H1 (cell line): ENCODE measurements around the gene PF4V1. TPM values are rescaled to one million over a fixed set of nuclear protein-coding genes. Genes with fewer than 3 reads are reported as not detected.

Experiments
- CTCF ChIA-PET: fragments of 300-600 bp; sonication (Branson Sonifier 250); formaldehyde crosslinking; loops from one replicate; lab custom pipeline; 2021; ENCODE audit not compliant: partially characterized antibody; lab: Charles Lee
- POLR2A ChIA-PET: fragments of 300-600 bp; sonication (Branson Sonifier 250); formaldehyde crosslinking; loops from one replicate; lab custom pipeline; 2021; ENCODE audit warnings: inconsistent platforms; ENCODE audit not compliant: partially characterized antibody; lab: Charles Lee
- DNase-seq, 2 experiments: peaks; one replicate each; pipeline versions ENCODE4 v3.0.0 to v3.0.0-alpha.2; 2010 to 2022; ENCODE audit warnings: low spot score in 2 of 2, low read depth in 1 of 2, mixed read lengths in 1 of 2
- FAIRE-seq: peaks from 2 replicates; lab custom pipeline; 2011; peaks lifted over from hg19 to GRCh38; lab: Jason Lieb, UNC
- H2AFZ ChIP-seq: 2 replicates; pipeline ENCODE4 v1.8.1; 2012; ENCODE audit warnings: low read length, inconsistent platforms
- H2AK5ac ChIP-seq: 2 replicates; pipeline ENCODE4 v1.6.1; 2013; ENCODE audit warnings: low read depth, low read length
- H2BK120ac ChIP-seq: replicated peaks from 2 replicates; pipeline ENCODE3; 2013; ENCODE audit warnings: low read depth, low read length, inconsistent platforms
- H2BK12ac ChIP-seq: 2 replicates; pipeline ENCODE4 v1.6.1; 2013; ENCODE audit warnings: low read depth, low read length
- H2BK15ac ChIP-seq: 2 replicates; pipeline ENCODE4 v1.6.1; 2013; ENCODE audit warnings: low read length
- H2BK20ac ChIP-seq: 2 replicates; pipeline ENCODE4 v1.6.1; 2013; ENCODE audit warnings: low read length
- H2BK5ac ChIP-seq: 2 replicates; pipeline ENCODE4 v1.6.1; 2013; ENCODE audit warnings: low read depth, low read length
- H3K14ac ChIP-seq: 2 replicates; pipeline ENCODE4 v1.6.1; 2013; ENCODE audit warnings: inconsistent platforms; ENCODE audit not compliant: insufficient read length
- H3K18ac ChIP-seq: 2 replicates; pipeline ENCODE4 v1.6.1; 2013; ENCODE audit warnings: low read length; ENCODE audit errors: extremely low read depth
- H3K23ac ChIP-seq: 2 replicates; pipeline ENCODE4 v1.6.1; 2013; ENCODE audit warnings: inconsistent platforms; ENCODE audit not compliant: insufficient read length
- H3K23me2 ChIP-seq: 2 replicates; pipeline ENCODE4 v1.6.1; 2013; ENCODE audit warnings: low read depth, low read length
- H3K27ac ChIP-seq: 2 replicates; pipeline ENCODE4 v1.6.1; 2011; ENCODE audit warnings: low read depth, low read length, inconsistent platforms
- H3K27me3 ChIP-seq, 4 experiments: replicated peaks in 1 of 4; 1 replicate in 1 of 4; 2 replicates in 3 of 4; pipeline versions ENCODE4 v1.6.1 to v1.8.1; 2011 to 2013; ENCODE audit warnings: low read length in 3 of 4, mild to moderate bottlenecking in 3 of 4, inconsistent platforms in 2 of 4, mixed read lengths in 2 of 4, moderate library complexity in 1 of 4; ENCODE audit not compliant: control insufficient read depth in 3 of 4, insufficient read depth in 3 of 4; ENCODE audit errors: extremely low read depth in 1 of 4
- H3K36me3 ChIP-seq, 4 experiments: 2 replicates each; pipeline versions ENCODE4 v1.6.1 to v1.8.1; 2011 to 2013; ENCODE audit warnings: mild to moderate bottlenecking in 4 of 4, low read length in 3 of 4, moderate library complexity in 2 of 4, control low read depth in 1 of 4, inconsistent platforms in 1 of 4; ENCODE audit not compliant: insufficient read depth in 4 of 4, control insufficient read depth in 2 of 4
- H3K4ac ChIP-seq: replicated peaks from 2 replicates; pipeline ENCODE3; 2013; ENCODE audit warnings: low read length, low read depth, mixed read lengths, inconsistent platforms; ENCODE audit not compliant: insufficient read length
- H3K4me1 ChIP-seq, 4 experiments: replicated peaks in 1 of 4; 1 replicate in 1 of 4; 2 replicates in 3 of 4; pipeline versions ENCODE4 v1.6.1 to v1.8.1; 2011 to 2013; ENCODE audit warnings: low read length in 3 of 4, inconsistent platforms in 2 of 4, mixed read lengths in 1 of 4; ENCODE audit not compliant: insufficient read depth in 4 of 4, control insufficient read depth in 3 of 4
- H3K4me2 ChIP-seq, 2 experiments: 2 replicates each; pipeline versions ENCODE4 v1.6.1 to v1.8.1; 2011 to 2013; ENCODE audit warnings: low read depth in 2 of 2, low read length in 2 of 2, control low read depth in 1 of 2, inconsistent platforms in 1 of 2, mild to moderate bottlenecking in 1 of 2; ENCODE audit not compliant: insufficient read depth in 1 of 2
- H3K4me3 ChIP-seq, 4 experiments: fragments of 200-600, 300-600 bp in 1 of 4; sonication (generic), shearing (Covaris generic), sonication (Bioruptor Twin) in 1 of 4; 2 replicates each; pipeline versions ENCODE4 v1.5.1 to v1.8.1; 2011 to 2016; ENCODE audit warnings: low read length in 4 of 4, low read depth in 3 of 4, control low read depth in 2 of 4, inconsistent platforms in 2 of 4, mild to moderate bottlenecking in 2 of 4, mixed read lengths in 1 of 4, moderate library complexity in 1 of 4; ENCODE audit not compliant: insufficient read depth in 2 of 4; ENCODE audit errors: extremely low read depth in 1 of 4
- H3K56ac ChIP-seq: replicated peaks from 2 replicates; pipeline ENCODE3; 2013; ENCODE audit warnings: low read depth, mild to moderate bottlenecking, mixed read lengths, low read length, inconsistent platforms; ENCODE audit not compliant: insufficient read length
- H3K79me1 ChIP-seq: 2 replicates; pipeline ENCODE4 v1.6.1; 2013; ENCODE audit warnings: low read depth, low read length, control low read depth
- H3K79me2 ChIP-seq, 2 experiments: 2 replicates each; pipeline versions ENCODE4 v1.6.1 to v1.8.1; 2012 to 2013; ENCODE audit warnings: low read length in 2 of 2, mild to moderate bottlenecking in 2 of 2, inconsistent platforms in 1 of 2; ENCODE audit not compliant: insufficient read depth in 2 of 2, control insufficient read depth in 1 of 2
- H3K9ac ChIP-seq, 4 experiments: replicated peaks in 1 of 4; 1 replicate in 1 of 4; 2 replicates in 3 of 4; pipeline versions ENCODE4 v1.6.1 to v1.8.1; 2011 to 2013; ENCODE audit warnings: low read depth in 3 of 4, low read length in 3 of 4, control low read depth in 2 of 4, mild to moderate bottlenecking in 2 of 4, moderate library complexity in 2 of 4, inconsistent platforms in 1 of 4; ENCODE audit errors: extremely low read depth in 1 of 4
- H3K9me3 ChIP-seq, 2 experiments: 2 replicates each; pipeline versions ENCODE4 v1.6.1 to v1.8.1; 2012 to 2013; ENCODE audit warnings: mild to moderate bottlenecking in 2 of 2, moderate library complexity in 2 of 2, control low read depth in 1 of 2, inconsistent platforms in 1 of 2, low read depth in 1 of 2, low read length in 1 of 2, mixed read lengths in 1 of 2; ENCODE audit not compliant: insufficient read depth in 2 of 2
- H4K20me1 ChIP-seq, 2 experiments: replicated peaks in 1 of 2; 2 replicates each; pipeline versions ENCODE3 to v1.8.1; 2011 to 2013; ENCODE audit warnings: inconsistent platforms in 2 of 2, low read length in 2 of 2, mild to moderate bottlenecking in 1 of 2; ENCODE audit not compliant: insufficient read depth in 2 of 2, control insufficient read depth in 1 of 2
- H4K5ac ChIP-seq: 2 replicates; pipeline ENCODE4 v1.6.1; 2013; ENCODE audit warnings: low read length, low read depth, mixed read lengths, inconsistent platforms; ENCODE audit not compliant: insufficient read length
- H4K8ac ChIP-seq: 2 replicates; pipeline ENCODE4 v1.8.0; 2013; ENCODE audit warnings: mild to moderate bottlenecking, moderate library complexity, low read length, inconsistent platforms; ENCODE audit not compliant: insufficient read depth; ENCODE audit errors: extremely low read depth
- H4K91ac ChIP-seq: replicated peaks from 2 replicates; pipeline ENCODE3; 2013; ENCODE audit warnings: low read length, mixed read lengths, inconsistent platforms; ENCODE audit not compliant: insufficient read length
- FOSL1 ChIP-seq: IDR thresholded peaks from 2 replicates; pipeline ENCODE4 v1.6.1; 2011; ENCODE audit warnings: mild to moderate bottlenecking, low read depth, low read length, moderate library complexity; ENCODE audit not compliant: insufficient read depth
- GABPA ChIP-seq: IDR thresholded peaks from 2 replicates; pipeline ENCODE4 v1.6.1; 2011; ENCODE audit warnings: mild to moderate bottlenecking, low read length, moderate library complexity, borderline replicate concordance; ENCODE audit not compliant: insufficient read depth
- RAD21 ChIP-seq, 2 experiments: IDR thresholded peaks in 1 of 2; conservative IDR thresholded peaks in 1 of 2; 2 replicates each; pipeline ENCODE4 v1.6.1; 2011; ENCODE audit warnings: low read depth in 2 of 2, low read length in 2 of 2, improper control_type of control experiment in 1 of 2, inconsistent platforms in 1 of 2, mild to moderate bottlenecking in 1 of 2, moderate library complexity in 1 of 2
- SP1 ChIP-seq: IDR thresholded peaks from 2 replicates; pipeline ENCODE4 v1.6.1; 2011; ENCODE audit warnings: low read depth, low read length
- WGBS, 2 experiments: shearing (Covaris generic) in 1 of 2; methylation state at CpG; one replicate each; pipeline versions ENCODE4 v1.1.6 to v1.1.7; 2013 to 2015; ENCODE audit warnings: low lambda C conversion rate in 2 of 2, mixed read lengths in 2 of 2, inconsistent platforms in 1 of 2, low coverage in 1 of 2, missing lambda C conversion rate in 1 of 2; ENCODE audit not compliant: insufficient replicate concordance in 2 of 2, insufficient coverage in 1 of 2, insufficient read length in 1 of 2; ENCODE audit errors: extremely low coverage in 1 of 2, missing lambda C conversion rate in 1 of 2; 5-methylcytosine and 5-hydroxymethylcytosine counted together
- long read RNA-seq, 2 experiments: library from RNA in 1 of 2; library from capped mRNA in 1 of 2; stranded (forward); transcript quantifications; one replicate each; pipeline ENCODE4 v2.0.0, GENCODE V29; 2021; ENCODE audit warnings: inconsistent platforms in 1 of 2
- polyA minus RNA-seq, 3 experiments: library from RNA; depleted of rRNA, polyadenylated mRNA; stranded (reverse); fragments of >200 nt; gene quantifications; 1 replicate in 2 of 3; 2 replicates in 1 of 3; pipeline ENCODE4 v1.2.3, GENCODE V29; 2011
- polyA plus RNA-seq, 7 experiments: library from polyadenylated mRNA; depleted of rRNA in 3 of 7; stranded (reverse) in 5 of 7; unstranded in 2 of 7; fragments of >200 nt in 5 of 7; fragments of 200-250 nt in 2 of 7; gene quantifications; 1 replicate in 5 of 7; 2 replicates in 1 of 7; 4 replicates in 1 of 7; pipeline versions ENCODE4 v1.2.1 to v1.2.3, GENCODE V29; 2011 to 2013; ENCODE audit warnings: missing spikeins in 2 of 7, mixed read lengths in 2 of 7
- total RNA-seq: library from RNA; stranded (reverse); fragmentation: NEBNext Ultra II Directional; extraction: Animal tissue kit (Norgen Biotek cat#: 25700); gene quantifications from 2 replicates; pipeline ENCODE4 v1.2.1, GENCODE V29; 2021
- TF ChIP-seq, protein P1 (sequence below), 3 experiments: IDR thresholded peaks; 1 replicate in 2 of 3; 2 replicates in 1 of 3; pipeline versions ENCODE4 v1.5.1 to v1.6.1; 2011; ENCODE audit warnings: low read length in 3 of 3, mild to moderate bottlenecking in 3 of 3, inconsistent platforms in 2 of 3, low read depth in 1 of 3, moderate library complexity in 1 of 3; ENCODE audit not compliant: insufficient read depth in 1 of 3; ENCODE audit errors: control extremely low read depth in 1 of 3
- TF ChIP-seq, protein P2 (sequence below): IDR thresholded peaks from 2 replicates; pipeline ENCODE4 v1.6.1; 2012; ENCODE audit warnings: inconsistent platforms

Gene PF4V1, protein sequence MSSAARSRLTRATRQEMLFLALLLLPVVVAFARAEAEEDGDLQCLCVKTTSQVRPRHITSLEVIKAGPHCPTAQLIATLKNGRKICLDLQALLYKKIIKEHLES
- not detected in 2 replicates for total RNA-seq
- polyA plus RNA-seq (2011; rRNA removed) = not detected in 2 replicates
- polyA plus RNA-seq (2011; cell fraction: cytosol; rRNA removed) = 0.62 TPM
- polyA plus RNA-seq (2011; cell fraction: nucleus; rRNA removed) = not detected
- polyA plus RNA-seq (2012, experiment 1 of 2) = 0.58 TPM in 1 of 4 replicates, not detected in the others
- not detected for polyA plus RNA-seq (2012, experiment 2 of 2)
- not detected for polyA plus RNA-seq (2013, experiment 1 of 2)
- not detected for polyA plus RNA-seq (2013, experiment 2 of 2)
- polyA minus RNA-seq (2011; rRNA and poly(A)+ RNA removed) = not detected in 2 replicates
- polyA minus RNA-seq (2011; cell fraction: cytosol; rRNA and poly(A)+ RNA removed) = not detected
- not detected for polyA minus RNA-seq (2011; cell fraction: nucleus; rRNA and poly(A)+ RNA removed)
- long read RNA-seq, experiment 1 = 0 reads
- long read RNA-seq, experiment 2 = 0 reads

DNA sequence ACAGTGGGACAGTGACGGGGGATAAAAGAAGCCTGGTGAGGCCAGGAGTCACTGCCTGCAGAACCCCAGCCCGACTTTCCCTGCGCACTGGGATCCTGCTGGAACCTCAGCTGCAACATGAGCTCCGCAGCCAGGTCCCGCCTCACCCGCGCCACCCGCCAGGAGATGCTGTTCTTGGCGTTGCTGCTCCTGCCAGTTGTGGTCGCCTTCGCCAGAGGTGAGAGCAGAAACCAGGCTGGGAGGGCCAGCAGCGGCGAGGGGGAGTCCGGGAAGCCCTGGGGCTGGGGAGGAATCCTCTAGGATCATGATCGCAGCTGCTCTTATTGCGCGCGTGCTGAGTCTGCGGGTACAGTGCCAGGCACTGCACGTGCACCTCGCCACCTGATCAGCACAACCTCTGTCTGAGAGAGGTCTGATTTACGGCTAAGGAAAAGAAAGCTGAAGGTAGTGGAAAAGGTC, at the start of gene PF4V1:
TSS of gene PF4V1 (plus strand) at position 51 of the 459 bp plus-strand sequence. CDS start at position 118, 67 bp downstream.
- H3K27me3 ChIP-seq = no peaks in the 10 kb centered on the region
- H2BK12ac ChIP-seq = no peak within 1 kb of the TSS
- H3K27ac ChIP-seq = no peak within 1 kb of the TSS
- no peaks in the 10 kb centered on the region for H3K9me3 ChIP-seq
- POLR2A ChIA-PET = no interaction called here
- DNase-seq (peak in 1 of 2 experiments; percentile 55), FAIRE-seq (no peak)
- H3K9ac ChIP-seq = no peak within 1 kb of the TSS
- H2BK20ac ChIP-seq = no peak within 1 kb of the TSS
- H3K4ac ChIP-seq = no peak within 1 kb of the TSS
- H2AFZ ChIP-seq = peak within 1 kb of the TSS; percentile 77; the same call in 1 of the 2 replicates
- 68% methylated on average over 15 of the region's 22 CpGs; no CpG with 5 or more reads in 1 of the 2 experiments for WGBS, 2 experiments
- H3K18ac ChIP-seq = no peak within 1 kb of the TSS
- H3K79me2 ChIP-seq = no peaks in the 10 kb centered on the region
- no peaks in the 10 kb centered on the region; the same call in 1 of the 2 replicates for H3K23me2 ChIP-seq
- no peak within 1 kb of the TSS; the same call in 1 of the 2 replicates for H2BK15ac ChIP-seq
- H3K56ac ChIP-seq = no peak within 1 kb of the TSS
- H3K4me1 ChIP-seq = 0 out of 7 replicates have a peak, but pooled peaks cover 0 to 3% (median 0%) of the 10 kb centered on the region in 4 experiments
- 0 out of 2 replicates have a peak within 1 kb of the TSS, but pooled peaks have one; percentile 5 for H4K8ac ChIP-seq
- H3K4me2 ChIP-seq = peak within 1 kb of the TSS; percentile 32 to 33; a peak in 2 of 4 replicates
- H2BK5ac ChIP-seq = no peak within 1 kb of the TSS
- TF ChIP-seq FOSL1 = no peak
- TF ChIP-seq SP1 = no peak
- no peak for TF ChIP-seq GABPA
- TF ChIP-seq, protein P1, sequence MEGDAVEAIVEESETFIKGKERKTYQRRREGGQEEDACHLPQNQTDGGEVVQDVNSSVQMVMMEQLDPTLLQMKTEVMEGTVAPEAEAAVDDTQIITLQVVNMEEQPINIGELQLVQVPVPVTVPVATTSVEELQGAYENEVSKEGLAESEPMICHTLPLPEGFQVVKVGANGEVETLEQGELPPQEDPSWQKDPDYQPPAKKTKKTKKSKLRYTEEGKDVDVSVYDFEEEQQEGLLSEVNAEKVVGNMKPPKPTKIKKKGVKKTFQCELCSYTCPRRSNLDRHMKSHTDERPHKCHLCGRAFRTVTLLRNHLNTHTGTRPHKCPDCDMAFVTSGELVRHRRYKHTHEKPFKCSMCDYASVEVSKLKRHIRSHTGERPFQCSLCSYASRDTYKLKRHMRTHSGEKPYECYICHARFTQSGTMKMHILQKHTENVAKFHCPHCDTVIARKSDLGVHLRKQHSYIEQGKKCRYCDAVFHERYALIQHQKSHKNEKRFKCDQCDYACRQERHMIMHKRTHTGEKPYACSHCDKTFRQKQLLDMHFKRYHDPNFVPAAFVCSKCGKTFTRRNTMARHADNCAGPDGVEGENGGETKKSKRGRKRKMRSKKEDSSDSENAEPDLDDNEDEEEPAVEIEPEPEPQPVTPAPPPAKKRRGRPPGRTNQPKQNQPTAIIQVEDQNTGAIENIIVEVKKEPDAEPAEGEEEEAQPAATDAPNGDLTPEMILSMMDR (IDR thresholded peaks at IDR 0.05; ENCODE audit: control extremely low read depth in 1 of 3, insufficient read depth in 1 of 3, low read depth in 1 of 3, low read length in 3 of 3) = peak in 2 of 3 experiments; percentile 6 to 28; a peak in 2 of 4 replicates
- TF ChIP-seq, protein P2, sequence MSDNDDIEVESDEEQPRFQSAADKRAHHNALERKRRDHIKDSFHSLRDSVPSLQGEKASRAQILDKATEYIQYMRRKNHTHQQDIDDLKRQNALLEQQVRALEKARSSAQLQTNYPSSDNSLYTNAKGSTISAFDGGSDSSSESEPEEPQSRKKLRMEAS = 0 out of 2 replicates have a peak, but pooled peaks have one; percentile 20
- peak in 1 of 2 experiments; percentile 8; a peak in 2 of 4 replicates for TF ChIP-seq RAD21 (IDR thresholded peaks at IDR 0.05 in 1 of 2, conservative IDR thresholded peaks at IDR 0.05 in 1 of 2; ENCODE audit: low read depth in 2 of 2, low read length in 2 of 2)
- no peak within 1 kb of the TSS for H2AK5ac ChIP-seq
- peak within 1 kb of the TSS in 1 of 4 experiments; percentile 18; a peak in 1 of 8 replicates for H3K4me3 ChIP-seq
- no peak within 1 kb of the TSS for H2BK120ac ChIP-seq
- no peaks in the 10 kb centered on the region for H4K20me1 ChIP-seq
- H4K5ac ChIP-seq = no peak within 1 kb of the TSS
- CTCF ChIA-PET = interaction anchor here (0.6 to 5.0 kb wide), 12 partner anchors 10 to 206 kb away, joined by 3 to 40 read pairs (median 4); partner anchors contain the start of genes CXCL1 and CXCL6
- no peak within 1 kb of the TSS for H3K14ac ChIP-seq
- H3K36me3 ChIP-seq = no peaks in the 10 kb centered on the region
- no peak within 1 kb of the TSS for H3K23ac ChIP-seq
- H3K79me1 ChIP-seq = no peaks in the 10 kb centered on the region
- peak within 1 kb of the TSS; percentile 32 for H4K91ac ChIP-seq
